CD8-positive, alpha-beta memory T cell (primary cell): Measurements from ENCODE around the gene HSFX2. TPM values are rescaled to one million over a fixed set of nuclear protein-coding genes. Genes with fewer than 3 reads are reported as not detected.
"Not testable (repeated sequence)": the region's sequence is repeated elsewhere in the genome, so short reads cannot be mapped to it uniquely, and the experiment has no call there.

ENCODE experiments used
- CTCF ChIA-PET: fragments of 350-600 bp; sonication (Branson Sonifier 250); formaldehyde crosslinking; loops from one replicate; lab custom pipeline; 2021; ENCODE audit warnings: antibody characterized with exemption; lab: Charles Lee
- POLR2A ChIA-PET: fragments of 350-600 bp; sonication (Branson Sonifier 250); formaldehyde crosslinking; loops from one replicate; lab custom pipeline; 2021; ENCODE audit warnings: antibody characterized with exemption; lab: Charles Lee
- DNase-seq, 5 donors: peaks; one replicate each; pipeline versions ENCODE4 v3.0.0 to v3.0.0-alpha.2; 2020 to 2022; ENCODE audit warnings: mixed read lengths in 1 of 5
- H3K27ac ChIP-seq: one replicate; pipeline ENCODE4 v1.7.0; 2013; ENCODE audit warnings: low read depth, mild to moderate bottlenecking, low read length, moderate library complexity
- H3K27me3 ChIP-seq: 2 replicates; pipeline ENCODE4 v1.7.0; 2013; ENCODE audit warnings: low read length, mild to moderate bottlenecking; ENCODE audit not compliant: insufficient read depth, poor library complexity, severe bottlenecking
- H3K36me3 ChIP-seq: 2 replicates; pipeline ENCODE4 v1.7.0; 2013; ENCODE audit warnings: mild to moderate bottlenecking, low read length, moderate library complexity; ENCODE audit not compliant: insufficient read depth
- H3K4me1 ChIP-seq: 2 replicates; pipeline ENCODE4 v1.7.0; 2013; ENCODE audit warnings: mild to moderate bottlenecking, low read length, moderate library complexity; ENCODE audit not compliant: insufficient read depth
- H3K4me3 ChIP-seq: 2 replicates; pipeline ENCODE4 v1.7.0; 2013; ENCODE audit warnings: mild to moderate bottlenecking, low read length
- H3K9me3 ChIP-seq: 2 replicates; pipeline ENCODE4 v1.7.0; 2013; ENCODE audit warnings: mild to moderate bottlenecking, low read length
- H3K27ac Mint-ChIP-seq, 8 donors: one replicate each; pipeline ENCODE4 v1.8.0; 2020 to 2021; ENCODE audit warnings: mixed read lengths in 8 of 8, mild to moderate bottlenecking in 6 of 8, inconsistent platforms in 3 of 8, moderate library complexity in 3 of 8
- H3K27me3 Mint-ChIP-seq, 2 donors: one replicate each; pipeline ENCODE4 v1.8.0; 2020 to 2021; ENCODE audit warnings: mixed read lengths in 2 of 2, mild to moderate bottlenecking in 1 of 2, moderate library complexity in 1 of 2
- H3K36me3 Mint-ChIP-seq, 3 donors: one replicate each; pipeline ENCODE4 v1.8.0; 2020 to 2021; ENCODE audit warnings: mixed read lengths in 3 of 3, inconsistent platforms in 1 of 3, mild to moderate bottlenecking in 1 of 3
- H3K4me1 Mint-ChIP-seq, 3 donors: one replicate each; pipeline ENCODE4 v1.8.0; 2020 to 2021; ENCODE audit warnings: mixed read lengths in 3 of 3, inconsistent platforms in 1 of 3, mild to moderate bottlenecking in 1 of 3
- H3K4me3 Mint-ChIP-seq, 7 donors: one replicate each; pipeline ENCODE4 v1.8.0; 2020 to 2021; ENCODE audit warnings: mixed read lengths in 7 of 7, mild to moderate bottlenecking in 6 of 7, moderate library complexity in 4 of 7, inconsistent platforms in 2 of 7
- H3K9me3 Mint-ChIP-seq, 5 donors: one replicate each; pipeline ENCODE4 v1.8.0; 2020 to 2022; ENCODE audit warnings: mixed read lengths in 5 of 5, mild to moderate bottlenecking in 3 of 5, moderate library complexity in 2 of 5, inconsistent platforms in 1 of 5
- polyA plus RNA-seq: library from polyadenylated mRNA; unstranded; fragments of 300-500 nt; fragmentation: Illumina TruSeq; gene quantifications from one replicate; pipeline ENCODE4 v1.2.3, GENCODE V29; 2021
- total RNA-seq, 2 experiments: library from RNA; stranded (reverse); gene quantifications; one replicate each; pipeline ENCODE4 v1.2.3, GENCODE V29; 2021

The HSFX2 gene
- total and polyA plus RNA-seq, 3 experiments from 2014 or later, result 0.29 to 0.57 TPM; not detected in 1

- POLR2A ChIA-PET, H3K9me3 ChIP-seq, H3K9me3 Mint-ChIP-seq, H3K36me3 ChIP-seq, H3K36me3 Mint-ChIP-seq, H3K4me1 ChIP-seq, H3K4me3 Mint-ChIP-seq, CTCF ChIA-PET, H3K27me3 Mint-ChIP-seq, DNase-seq, H3K4me1 Mint-ChIP-seq, H3K27me3 ChIP-seq, H3K27ac Mint-ChIP-seq, H3K27ac ChIP-seq, H3K4me3 ChIP-seq: not testable (repeated sequence)
Measured at GRCh38 chrX:149573456-149573855, 21.7 kb downstream of the HSFX2 start.

GRCh38 chrX:149572743-149573142 is 22.4 kb downstream of the HSFX2 start:
- DNase-seq, result no peak
- Histone ChIP-seq H3K36me3 (no peaks in the 10 kb centered on the region), H3K4me3 (no peak overlapping the region), H3K27ac (no peak overlapping the region), H3K27me3 (no peaks in the 10 kb centered on the region), H3K9me3 (no peaks in the 10 kb centered on the region), H3K4me1 (no peaks in the 10 kb centered on the region)
- Mint-ChIP-seq H3K4me3 (peak overlapping the region in 1 of 7 donors; percentile 3), H3K36me3 (no peaks in the 10 kb centered on the region), H3K9me3 (no peaks in the 10 kb centered on the region), H3K4me1 (no peaks in the 10 kb centered on the region), H3K27me3 (peaks cover 0 to 4% of the 10 kb centered on the region in 2 donors), H3K27ac (peak overlapping the region in 3 of 8 donors; percentile 40 to 66 (median 63))
- CTCF ChIA-PET, result no interaction called here
- POLR2A ChIA-PET, result no interaction called here

- CTCF ChIA-PET, result no interaction called here
Measured at GRCh38 chrX:149571770-149572169, 23.3 kb downstream of the HSFX2 start.

GRCh38 chrX:149570668-149571067 is 24.4 kb downstream of the HSFX2 start:
- H3K36me3 ChIP-seq, result no peaks in the 10 kb centered on the region
- no peaks in the 10 kb centered on the region for H3K9me3 ChIP-seq
- H3K27ac Mint-ChIP-seq, result no peak overlapping the region

More at GRCh38 chrX:149571770-149572169, 23.3 kb downstream of the HSFX2 start:
- Mint-ChIP-seq H3K9me3 (no peaks in the 10 kb centered on the region), H3K4me3 (no peak overlapping the region), H3K4me1 (no peaks in the 10 kb centered on the region), H3K36me3 (no peaks in the 10 kb centered on the region), H3K27me3 (peaks cover 0 to 4% of the 10 kb centered on the region in 2 donors), H3K27ac (no peak overlapping the region)
- no peaks in the 10 kb centered on the region for H3K27me3 ChIP-seq
- no peaks in the 10 kb centered on the region for H3K9me3 ChIP-seq
- H3K27ac ChIP-seq, result no peak overlapping the region
- POLR2A ChIA-PET, result no interaction called here
- DNase-seq, result no peak
- no peaks in the 10 kb centered on the region for H3K4me1 ChIP-seq
- no peaks in the 10 kb centered on the region for H3K36me3 ChIP-seq
- no peak overlapping the region for H3K4me3 ChIP-seq

GRCh38 chrX:149569770-149570169 is 25.3 kb downstream of the HSFX2 start:
- H3K4me3 Mint-ChIP-seq, result no peak overlapping the region
- no peaks in the 10 kb centered on the region for H3K9me3 ChIP-seq
- H3K36me3 ChIP-seq, result no peaks in the 10 kb centered on the region
- H3K4me3 ChIP-seq, result no peak overlapping the region
- POLR2A ChIA-PET, result no interaction called here
- H3K27ac Mint-ChIP-seq, result no peak overlapping the region
- H3K27ac ChIP-seq, result no peak overlapping the region
- no peaks in the 10 kb centered on the region for H3K4me1 Mint-ChIP-seq
- H3K9me3 Mint-ChIP-seq, result no peaks in the 10 kb centered on the region
- H3K36me3 Mint-ChIP-seq, result no peaks in the 10 kb centered on the region
- DNase-seq, result no peak
- peaks cover under 1 to 4% of the 10 kb centered on the region in 2 donors for H3K27me3 Mint-ChIP-seq
- H3K27me3 ChIP-seq, result no peaks in the 10 kb centered on the region
- CTCF ChIA-PET, result no interaction called here
- H3K4me1 ChIP-seq, result no peaks in the 10 kb centered on the region

More at GRCh38 chrX:149570668-149571067, 24.4 kb downstream of the HSFX2 start:
- H3K27me3 ChIP-seq, result no peaks in the 10 kb centered on the region
- Mint-ChIP-seq H3K4me1 (no peaks in the 10 kb centered on the region), H3K4me3 (no peak overlapping the region), H3K9me3 (no peaks in the 10 kb centered on the region), H3K27me3 (peaks cover 0 to 4% of the 10 kb centered on the region in 2 donors), H3K36me3 (no peaks in the 10 kb centered on the region)
- H3K4me3 ChIP-seq, result no peak overlapping the region
- POLR2A ChIA-PET, result no interaction called here
- H3K27ac ChIP-seq, result no peak overlapping the region
- H3K4me1 ChIP-seq, result no peaks in the 10 kb centered on the region
- DNase-seq, result no peak
- CTCF ChIA-PET, result no interaction called here

GRCh38 chrX:149568701-149569296 is 26.3 kb downstream of the HSFX2 start:
- H3K4me3 ChIP-seq, result no peak overlapping the region
- no peaks in the 10 kb centered on the region for H3K9me3 ChIP-seq
- H3K4me1 ChIP-seq, result no peaks in the 10 kb centered on the region
- no peak overlapping the region for H3K27ac ChIP-seq
- no peak overlapping the region for H3K27ac Mint-ChIP-seq
- no peaks in the 10 kb centered on the region for H3K27me3 ChIP-seq
- DNase-seq, result no peak
- H3K9me3 Mint-ChIP-seq, result no peaks in the 10 kb centered on the region
- POLR2A ChIA-PET, result no interaction called here
- H3K36me3 Mint-ChIP-seq, result no peaks in the 10 kb centered on the region
- CTCF ChIA-PET, result no interaction called here
- no peaks in the 10 kb centered on the region for H3K4me1 Mint-ChIP-seq
- no peak overlapping the region for H3K4me3 Mint-ChIP-seq
- H3K27me3 Mint-ChIP-seq, result peaks cover 3 to 4% of the 10 kb centered on the region in 2 donors
- no peaks in the 10 kb centered on the region for H3K36me3 ChIP-seq

- DNase-seq, result no peak
- Histone ChIP-seq H3K27ac (no peak overlapping the region), H3K27me3 (no peaks in the 10 kb centered on the region), H3K4me1 (no peaks in the 10 kb centered on the region), H3K4me3 (no peak overlapping the region), H3K36me3 (no peaks in the 10 kb centered on the region), H3K9me3 (no peaks in the 10 kb centered on the region)
- no peak overlapping the region for H3K27ac Mint-ChIP-seq
- no peak overlapping the region for H3K4me3 Mint-ChIP-seq
- no peaks in the 10 kb centered on the region for H3K4me1 Mint-ChIP-seq
- no peaks in the 10 kb centered on the region for H3K36me3 Mint-ChIP-seq
- ChIA-PET POLR2A (no interaction called here), CTCF (no interaction called here)
- no peaks in the 10 kb centered on the region for H3K9me3 Mint-ChIP-seq
- H3K27me3 Mint-ChIP-seq, result peaks cover 3 to 4% of the 10 kb centered on the region in 2 donors
Measured at GRCh38 chrX:149567621-149568417, 27.3 kb downstream of the HSFX2 start.

GRCh38 chrX:149563359-149563758 is 31.8 kb downstream of the HSFX2 start:
- CTCF ChIA-PET, result no interaction called here
- Mint-ChIP-seq H3K27me3 (peaks cover 0 to 5% of the 10 kb centered on the region in 2 donors), H3K4me3 (no peak overlapping the region), H3K9me3 (no peaks in the 10 kb centered on the region), H3K4me1 (no peaks in the 10 kb centered on the region), H3K36me3 (no peaks in the 10 kb centered on the region), H3K27ac (no peak overlapping the region)
- H3K4me1 ChIP-seq, result no peaks in the 10 kb centered on the region
- no peaks in the 10 kb centered on the region for H3K36me3 ChIP-seq
- no peaks in the 10 kb centered on the region for H3K9me3 ChIP-seq
- no peak for DNase-seq
- no peak overlapping the region for H3K27ac ChIP-seq
- no peak overlapping the region for H3K4me3 ChIP-seq
- POLR2A ChIA-PET, result no interaction called here
- no peaks in the 10 kb centered on the region for H3K27me3 ChIP-seq
